Activated CD8-positive, alpha-beta T cell treated with anti-CD3 and anti-CD28 coated beads for 36 hours (primary cell): Measurements from ENCODE around the gene DIAPH2. TPM values are rescaled to one million over a fixed set of nuclear protein-coding genes. Genes with fewer than 3 reads are reported as not detected.

Experiments
- ATAC-seq: fragments of 200-7000 bp; cut with Tn5 transposase; one replicate; pipeline ENCODE4 v1.10.0; 2021; ENCODE audit warnings: mild to moderate bottlenecking, moderate library complexity
- CTCF ChIA-PET: fragments of 350-600 bp; sonication (Branson Sonifier 250); formaldehyde crosslinking; loops from one replicate; lab custom pipeline; 2021; ENCODE audit warnings: antibody characterized with exemption; lab: Charles Lee
- POLR2A ChIA-PET: fragments of 350-600 bp; sonication (Branson Sonifier 250); formaldehyde crosslinking; loops from one replicate; lab custom pipeline; 2021; ENCODE audit warnings: antibody characterized with exemption; lab: Charles Lee
- DNase-seq: peaks from one replicate; pipeline ENCODE4 v3.0.0-alpha.2; 2020
- H3K27ac Mint-ChIP-seq: one replicate; pipeline ENCODE4 v1.8.0; 2021; ENCODE audit warnings: mild to moderate bottlenecking, mixed read lengths
- H3K27me3 Mint-ChIP-seq: one replicate; pipeline ENCODE4 v1.8.0; 2021; ENCODE audit warnings: mixed read lengths
- H3K36me3 Mint-ChIP-seq: one replicate; pipeline ENCODE4 v1.8.0; 2021; ENCODE audit warnings: low read depth, mixed read lengths
- H3K4me1 Mint-ChIP-seq: one replicate; pipeline ENCODE4 v1.8.0; 2021; ENCODE audit warnings: low read depth, mixed read lengths
- H3K4me3 Mint-ChIP-seq: one replicate; pipeline ENCODE4 v1.8.0; 2021; ENCODE audit warnings: mild to moderate bottlenecking, moderate library complexity, mixed read lengths
- H3K9me3 Mint-ChIP-seq: one replicate; pipeline ENCODE4 v1.8.0; 2021; ENCODE audit warnings: mixed read lengths
- CTCF ChIP-seq: fragments of 200-600 bp; IDR thresholded peaks from one replicate; pipeline ENCODE4 v1.8.0; 2022; ENCODE audit warnings: antibody characterized with exemption, mild to moderate bottlenecking
- intact Hi-C: fragments of 100-400 bp; cut with micrococcal nuclease; formaldehyde crosslinking; loops from one replicate; pipeline ENCODE4 v1.10.0; 2022
- total RNA-seq, 2 experiments: library from RNA; stranded (reverse); gene quantifications; one replicate each; pipeline ENCODE4 v1.2.3, GENCODE V29; 2021

Gene DIAPH2
- total RNA-seq, 2 experiments from 2014 or later = 8.1 to 8.5 TPM

DNA sequence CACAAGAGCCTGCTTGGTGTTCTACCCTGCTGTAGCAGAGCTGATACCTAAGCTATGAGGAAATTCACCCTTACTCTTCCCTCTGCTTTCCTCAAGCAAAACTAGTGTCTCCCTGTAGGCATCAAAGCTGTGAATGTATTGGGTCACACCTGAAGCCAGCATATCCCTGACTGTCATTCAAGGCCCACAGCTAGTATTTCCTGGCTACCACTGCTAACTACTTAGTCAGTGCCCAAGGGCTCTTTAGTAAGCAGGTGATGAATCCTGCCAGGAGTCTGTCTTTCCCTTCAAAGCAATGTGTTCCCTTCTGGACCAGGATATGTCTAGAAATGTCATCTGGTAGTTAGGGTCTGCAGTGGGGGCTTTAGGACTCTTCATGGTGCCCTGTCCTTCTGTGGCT lies 324.7 kb downstream of the DIAPH2 start:
- Mint-ChIP-seq H3K4me3 (no peak overlapping the region), H3K4me1 (no peaks in the 10 kb centered on the region), H3K27ac (no peak overlapping the region), H3K36me3 (no peaks in the 10 kb centered on the region), H3K9me3 (no peaks in the 10 kb centered on the region), H3K27me3 (no peaks in the 10 kb centered on the region)
- no peak for ATAC-seq
- intact Hi-C loops = no loop called here
- POLR2A ChIA-PET = no interaction called here
- TF ChIP-seq CTCF = no peak
- CTCF ChIA-PET = no interaction called here
- no peak for DNase-seq

- intact Hi-C loops = no loop called here
- no peak for ATAC-seq
- CTCF ChIA-PET = no interaction called here
Measured at GRCh38 chrX:97011540-97011939, 326.9 kb downstream of the DIAPH2 start.

GRCh38 chrX:97016106-97016505 lies 331.5 kb downstream of the DIAPH2 start:
- POLR2A ChIA-PET = no interaction called here
- Mint-ChIP-seq H3K4me3 (no peak overlapping the region), H3K27ac (no peak overlapping the region), H3K4me1 (no peaks in the 10 kb centered on the region), H3K36me3 (no peaks in the 10 kb centered on the region), H3K27me3 (no peaks in the 10 kb centered on the region), H3K9me3 (no peaks in the 10 kb centered on the region)
- intact Hi-C loops = no loop called here
- ATAC-seq (no peak), DNase-seq (no peak)
- no peak for TF ChIP-seq CTCF
- CTCF ChIA-PET = no interaction called here

More at GRCh38 chrX:97011540-97011939, 326.9 kb downstream of the DIAPH2 start:
- TF ChIP-seq CTCF = no peak
- H3K36me3 Mint-ChIP-seq = no peaks in the 10 kb centered on the region
- no peaks in the 10 kb centered on the region for H3K4me1 Mint-ChIP-seq
- no peak for DNase-seq
- POLR2A ChIA-PET = no interaction called here
- no peak overlapping the region for H3K4me3 Mint-ChIP-seq
- H3K27me3 Mint-ChIP-seq = no peaks in the 10 kb centered on the region
- H3K27ac Mint-ChIP-seq = no peak overlapping the region
- no peaks in the 10 kb centered on the region for H3K9me3 Mint-ChIP-seq

- ATAC-seq (no peak), DNase-seq (no peak)
- no peak for TF ChIP-seq CTCF
- H3K4me1 Mint-ChIP-seq = no peaks in the 10 kb centered on the region
- intact Hi-C loops = no loop called here
- ChIA-PET POLR2A (no interaction called here), CTCF (no interaction called here)
- no peaks in the 10 kb centered on the region for H3K9me3 Mint-ChIP-seq
- no peaks in the 10 kb centered on the region for H3K36me3 Mint-ChIP-seq
- no peaks in the 10 kb centered on the region for H3K27me3 Mint-ChIP-seq
- H3K27ac Mint-ChIP-seq = no peak overlapping the region
- H3K4me3 Mint-ChIP-seq = no peak overlapping the region
Measured at GRCh38 chrX:97021680-97022079, 337.0 kb downstream of the DIAPH2 start.

DNA sequence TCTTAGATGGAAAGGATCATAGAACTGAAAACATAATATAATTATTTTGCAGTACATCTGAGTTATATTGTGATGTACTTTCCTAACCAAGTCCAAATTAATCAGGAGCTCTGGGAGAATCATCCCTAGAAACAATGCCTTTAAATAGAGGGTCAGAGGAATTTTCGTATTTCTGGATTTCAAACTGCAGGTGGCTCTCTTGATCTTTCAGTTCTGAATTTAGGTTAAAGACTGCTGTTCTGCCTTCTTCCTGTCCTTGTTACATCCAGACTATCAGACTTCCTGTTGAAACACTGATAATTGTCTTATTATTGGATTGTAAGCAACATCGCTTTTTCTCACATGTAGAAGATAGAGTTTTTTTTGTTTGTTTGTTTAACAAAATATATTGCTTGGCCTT lies 341.8 kb downstream of the DIAPH2 start:
- Mint-ChIP-seq H3K27me3 (no peaks in the 10 kb centered on the region), H3K27ac (no peak overlapping the region), H3K4me1 (peaks cover 2% of the 10 kb centered on the region), H3K4me3 (no peak overlapping the region), H3K36me3 (no peaks in the 10 kb centered on the region), H3K9me3 (no peaks in the 10 kb centered on the region)
- CTCF ChIA-PET = interaction anchor here (0.8 kb wide), 1 partner anchor 659 kb away, joined by 4 read pairs; no protein-coding TSS in a partner anchor
- no peak for TF ChIP-seq CTCF
- intact Hi-C loops = no loop called here
- DNase-seq (no peak), ATAC-seq (no peak)
- POLR2A ChIA-PET = no interaction called here
